ENCODE data around the gene STC2. TPM values are rescaled to one million over a fixed set of nuclear protein-coding genes. Genes with fewer than 3 reads are reported as not detected.

The STC2 gene
- total RNA-seq, 5 donors from 2014 or later (not counting 1 experiment from before 2014, with no cell fraction given) = 0.47 to 1.2 (median 1.1) TPM; not detected in 2

GRCh38 chr5:173314166-173314952 is 13.9 kb downstream of the STC2 start:
- Mint-ChIP-seq H3K27ac (no peak overlapping the region), H3K4me3 (no peak overlapping the region), H3K27me3 (peaks cover 66 to 86% of the 10 kb centered on the region in 2 donors), H3K9me3 (no peaks in the 10 kb centered on the region), H3K4me1 (no peaks in the 10 kb centered on the region), H3K36me3 (no peaks in the 10 kb centered on the region)
- H3K36me3 ChIP-seq (ENCODE audit: control insufficient read depth in 2 of 2, extremely low read depth in 1 of 2, insufficient read depth in 1 of 2, low read length in 1 of 2) = no peaks in the 10 kb centered on the region
- ATAC-seq (replicated peaks in 1 of 4) = no peak
- no peak overlapping the region for H3K27ac ChIP-seq (ENCODE audit: low read length)
- ChIA-PET CTCF (interaction anchor here in 1 of 2 donors (1.2 kb wide), 1 partner anchor 23 kb away, joined by 5 read pairs; no protein-coding TSS in a partner anchor), POLR2A (no interaction called here)
- WGBS (ENCODE audit: insufficient coverage) = 69% methylated on average over 4 of the region's 12 CpGs
- H3K27me3 ChIP-seq (replicated peaks in 1 of 2; ENCODE audit: control insufficient read depth in 2 of 2, extremely low read depth in 1 of 2, insufficient read depth in 2 of 2, low read length in 1 of 2) = peaks cover 4 to 53% of the 10 kb centered on the region in 2 experiments
- no peak for DNase-seq
- H3K4me1 ChIP-seq (ENCODE audit: control insufficient read depth in 1 of 2, extremely low read depth in 1 of 2, insufficient read depth in 2 of 2, low read length in 2 of 2) = no peaks in the 10 kb centered on the region
- no peaks in the 10 kb centered on the region for H3K9me3 ChIP-seq
- no peak overlapping the region for H3K4me3 ChIP-seq (ENCODE audit: control insufficient read depth in 1 of 2, extremely low read depth in 1 of 2, low read length in 1 of 2)

- CTCF ChIA-PET = no interaction called here
- H3K27me3 Mint-ChIP-seq = peaks cover 59 to 82% of the 10 kb centered on the region in 2 donors
These were observed 14.8 kb downstream of the STC2 start for GRCh38 chr5:173313351-173313801.

GRCh38 chr5:173312821-173313220 is 15.4 kb downstream of the STC2 start:
- H3K9me3 ChIP-seq = no peaks in the 10 kb centered on the region
- H3K4me3 ChIP-seq (ENCODE audit: control insufficient read depth in 1 of 2, extremely low read depth in 1 of 2, low read length in 1 of 2) = no peak overlapping the region
- H3K27ac ChIP-seq (ENCODE audit: low read length) = no peak overlapping the region
- CTCF ChIA-PET = no interaction called here
- 60% methylated on average over 1 of the region's 3 CpGs for WGBS (ENCODE audit: insufficient coverage)
- Mint-ChIP-seq H3K27ac (no peak overlapping the region), H3K9me3 (peaks cover 2 to 8% (median 8%) of the 10 kb centered on the region in 3 donors), H3K27me3 (peaks cover 56 to 78% of the 10 kb centered on the region in 2 donors), H3K4me1 (no peaks in the 10 kb centered on the region), H3K36me3 (no peaks in the 10 kb centered on the region), H3K4me3 (no peak overlapping the region)
- POLR2A ChIA-PET = no interaction called here
- H3K27me3 ChIP-seq (replicated peaks in 1 of 2; ENCODE audit: control insufficient read depth in 2 of 2, extremely low read depth in 1 of 2, insufficient read depth in 2 of 2, low read length in 1 of 2) = peaks cover 4 to 47% of the 10 kb centered on the region in 2 experiments
- ATAC-seq (replicated peaks in 1 of 4) (no peak), DNase-seq (no peak)
- H3K4me1 ChIP-seq (ENCODE audit: control insufficient read depth in 1 of 2, extremely low read depth in 1 of 2, insufficient read depth in 2 of 2, low read length in 2 of 2) = no peaks in the 10 kb centered on the region
- no peaks in the 10 kb centered on the region for H3K36me3 ChIP-seq (ENCODE audit: control insufficient read depth in 2 of 2, extremely low read depth in 1 of 2, insufficient read depth in 1 of 2, low read length in 1 of 2)

More at GRCh38 chr5:173313351-173313801, 14.8 kb downstream of the STC2 start:
- WGBS (ENCODE audit: insufficient coverage) = 43% methylated on average over 1 of the region's 3 CpGs
- H3K9me3 Mint-ChIP-seq = peaks cover 0 to 3% (median 3%) of the 10 kb centered on the region in 3 donors
- H3K27ac Mint-ChIP-seq = no peak overlapping the region
- no peaks in the 10 kb centered on the region for H3K4me1 Mint-ChIP-seq
- POLR2A ChIA-PET = no interaction called here
- H3K27me3 ChIP-seq (replicated peaks in 1 of 2; ENCODE audit: control insufficient read depth in 2 of 2, extremely low read depth in 1 of 2, insufficient read depth in 2 of 2, low read length in 1 of 2) = peaks cover 4 to 49% of the 10 kb centered on the region in 2 experiments
- H3K36me3 ChIP-seq (ENCODE audit: control insufficient read depth in 2 of 2, extremely low read depth in 1 of 2, insufficient read depth in 1 of 2, low read length in 1 of 2) = no peaks in the 10 kb centered on the region
- H3K4me3 ChIP-seq (ENCODE audit: control insufficient read depth in 1 of 2, extremely low read depth in 1 of 2, low read length in 1 of 2) = no peak overlapping the region
- no peak overlapping the region for H3K27ac ChIP-seq (ENCODE audit: low read length)
- ATAC-seq (replicated peaks in 1 of 4) (no peak), DNase-seq (no peak)
- H3K4me1 ChIP-seq (ENCODE audit: control insufficient read depth in 1 of 2, extremely low read depth in 1 of 2, insufficient read depth in 2 of 2, low read length in 2 of 2) = no peaks in the 10 kb centered on the region
- no peak overlapping the region for H3K4me3 Mint-ChIP-seq
- H3K36me3 Mint-ChIP-seq = no peaks in the 10 kb centered on the region
- H3K9me3 ChIP-seq = no peaks in the 10 kb centered on the region

GRCh38 chr5:173311818-173312585 is 16.2 kb downstream of the STC2 start:
- WGBS (ENCODE audit: insufficient coverage) = 80% methylated on average over 3 of the region's 9 CpGs

GRCh38 chr5:173310861-173311785 is 17.1 kb downstream of the STC2 start:
- Histone ChIP-seq H3K9me3 (no peaks in the 10 kb centered on the region), H3K27me3 (replicated peaks in 1 of 2; ENCODE audit: control insufficient read depth in 2 of 2, extremely low read depth in 1 of 2, insufficient read depth in 2 of 2, low read length in 1 of 2) (peaks cover 4 to 48% of the 10 kb centered on the region in 2 experiments), H3K4me3 (ENCODE audit: control insufficient read depth in 1 of 2, extremely low read depth in 1 of 2, low read length in 1 of 2) (no peak overlapping the region), H3K4me1 (ENCODE audit: control insufficient read depth in 1 of 2, extremely low read depth in 1 of 2, insufficient read depth in 2 of 2, low read length in 2 of 2) (no peaks in the 10 kb centered on the region), H3K36me3 (ENCODE audit: control insufficient read depth in 2 of 2, extremely low read depth in 1 of 2, insufficient read depth in 1 of 2, low read length in 1 of 2) (no peaks in the 10 kb centered on the region), H3K27ac (ENCODE audit: low read length) (no peak overlapping the region)
- DNase-seq (no peak), ATAC-seq (replicated peaks in 1 of 4) (no peak)
- Mint-ChIP-seq H3K36me3 (no peaks in the 10 kb centered on the region), H3K27ac (no peak overlapping the region), H3K4me3 (no peak overlapping the region), H3K27me3 (peaks cover 54 to 76% of the 10 kb centered on the region in 2 donors), H3K9me3 (peaks cover 4 to 11% (median 10%) of the 10 kb centered on the region in 3 donors), H3K4me1 (no peaks in the 10 kb centered on the region)
- ChIA-PET POLR2A (no interaction called here), CTCF (no interaction called here)
- WGBS (ENCODE audit: insufficient coverage) = 49% methylated on average over 9 of the region's 15 CpGs

More at GRCh38 chr5:173311818-173312585, 16.2 kb downstream of the STC2 start:
- Mint-ChIP-seq H3K27ac (no peak overlapping the region), H3K9me3 (peaks cover 4 to 11% (median 10%) of the 10 kb centered on the region in 3 donors), H3K4me1 (no peaks in the 10 kb centered on the region), H3K27me3 (peaks cover 50 to 74% of the 10 kb centered on the region in 2 donors), H3K36me3 (no peaks in the 10 kb centered on the region), H3K4me3 (no peak overlapping the region)
- CTCF ChIA-PET = no interaction called here
- Histone ChIP-seq H3K9me3 (no peaks in the 10 kb centered on the region), H3K4me3 (ENCODE audit: control insufficient read depth in 1 of 2, extremely low read depth in 1 of 2, low read length in 1 of 2) (no peak overlapping the region), H3K4me1 (ENCODE audit: control insufficient read depth in 1 of 2, extremely low read depth in 1 of 2, insufficient read depth in 2 of 2, low read length in 2 of 2) (no peaks in the 10 kb centered on the region), H3K36me3 (ENCODE audit: control insufficient read depth in 2 of 2, extremely low read depth in 1 of 2, insufficient read depth in 1 of 2, low read length in 1 of 2) (no peaks in the 10 kb centered on the region), H3K27me3 (replicated peaks in 1 of 2; ENCODE audit: control insufficient read depth in 2 of 2, extremely low read depth in 1 of 2, insufficient read depth in 2 of 2, low read length in 1 of 2) (peaks cover 4 to 50% of the 10 kb centered on the region in 2 experiments), H3K27ac (ENCODE audit: low read length) (no peak overlapping the region)
- ATAC-seq (replicated peaks in 1 of 4) (no peak), DNase-seq (no peak)
- POLR2A ChIA-PET = no interaction called here

Measured in T-cell (primary cell).